Lower lobe of right lung (tissue), 2 donors: ENCODE results near the gene KCNJ1. TPM values are rescaled to one million over a fixed set of nuclear protein-coding genes. Genes with fewer than 3 reads are reported as not detected.

Experiments
- ATAC-seq, 2 donors: fragments of 200-7000 bp; cut with Tn5 transposase; one replicate each; pipeline ENCODE4 v1.9.1; 2020 to 2022; ENCODE audit warnings: mild to moderate bottlenecking in 2 of 2, moderate library complexity in 2 of 2
- DNase-seq: peaks from one replicate; pipeline ENCODE4 v3.0.0-alpha.2; 2020
- H3K27ac ChIP-seq: fragments of 200-600 bp; one replicate; pipeline ENCODE4 v1.8.0; 2022
- H3K27me3 ChIP-seq: fragments of 200-600 bp; one replicate; pipeline ENCODE4 v1.8.0; 2022; ENCODE audit warnings: low read depth
- H3K36me3 ChIP-seq: fragments of 200-600 bp; one replicate; pipeline ENCODE4 v1.8.0; 2022; ENCODE audit warnings: mild to moderate bottlenecking
- H3K4me1 ChIP-seq: fragments of 200-600 bp; one replicate; pipeline ENCODE4 v1.8.0; 2022
- H3K4me3 ChIP-seq: fragments of 200-600 bp; one replicate; pipeline ENCODE4 v1.8.0; 2022; ENCODE audit warnings: mild to moderate bottlenecking
- H3K9me3 ChIP-seq: fragments of 200-600 bp; one replicate; pipeline ENCODE4 v1.8.0; 2022
- intact Hi-C: fragments of 100-400 bp; cut with DNase I; formaldehyde crosslinking; loops from one replicate; pipeline ENCODE4 v1.11.0; 2022
- long read RNA-seq: library from polyadenylated mRNA; unstranded; transcript quantifications from one replicate; pipeline ENCODE4 v2.0.0, GENCODE V29; 2021
- total RNA-seq: library from RNA; stranded (reverse); fragmentation: NEBNext Ultra II Directional; extraction: Animal tissue kit (Norgen Biotek cat#: 25700); gene quantifications from one replicate; pipeline ENCODE4 v1.2.1, GENCODE V29; 2021
- TF ChIP-seq, protein P1 (sequence below): fragments of 200-600 bp; IDR thresholded peaks from one replicate; pipeline ENCODE4 v1.8.0; 2022; ENCODE audit warnings: antibody characterized with exemption, mild to moderate bottlenecking
- donor health status: DM: no; HTN: yes; CAD: no; lungs with severe emphysema.

The KCNJ1 gene
- 0.18 TPM for total RNA-seq
- long read RNA-seq, result 0 reads

DNA sequence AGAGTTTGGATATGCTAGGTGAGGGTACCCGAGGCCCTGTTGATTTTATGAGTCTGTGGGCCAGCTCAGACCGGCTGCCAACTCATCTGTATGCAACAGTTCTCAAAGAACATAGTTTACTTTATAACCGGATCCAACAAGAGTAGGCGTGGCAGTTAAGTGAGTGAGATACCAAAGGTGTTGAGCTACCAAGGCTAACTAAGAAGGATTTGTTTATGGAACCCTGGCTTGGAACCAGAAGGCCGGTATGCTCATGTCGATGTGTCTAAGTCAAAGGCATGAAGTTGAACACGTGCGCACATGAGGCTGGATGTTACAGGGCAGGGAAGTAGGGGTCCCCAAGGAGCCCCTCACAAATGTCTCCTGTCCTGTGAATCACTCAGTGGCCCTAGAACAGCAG is at the start of gene KCNJ1:
Gene KCNJ1 (minus strand): TSS at position 20 of the 400 bp plus-strand sequence. CDS start 27,053 bp downstream, outside the sequence.
- intact Hi-C loops, result no loop called here
- H3K27me3 ChIP-seq, result no peaks in the 10 kb centered on the region
- H3K27ac ChIP-seq, result no peak within 1 kb of the TSS
- no peak within 1 kb of the TSS for H3K4me3 ChIP-seq
- no peaks in the 10 kb centered on the region for H3K4me1 ChIP-seq
- TF ChIP-seq, protein P1, sequence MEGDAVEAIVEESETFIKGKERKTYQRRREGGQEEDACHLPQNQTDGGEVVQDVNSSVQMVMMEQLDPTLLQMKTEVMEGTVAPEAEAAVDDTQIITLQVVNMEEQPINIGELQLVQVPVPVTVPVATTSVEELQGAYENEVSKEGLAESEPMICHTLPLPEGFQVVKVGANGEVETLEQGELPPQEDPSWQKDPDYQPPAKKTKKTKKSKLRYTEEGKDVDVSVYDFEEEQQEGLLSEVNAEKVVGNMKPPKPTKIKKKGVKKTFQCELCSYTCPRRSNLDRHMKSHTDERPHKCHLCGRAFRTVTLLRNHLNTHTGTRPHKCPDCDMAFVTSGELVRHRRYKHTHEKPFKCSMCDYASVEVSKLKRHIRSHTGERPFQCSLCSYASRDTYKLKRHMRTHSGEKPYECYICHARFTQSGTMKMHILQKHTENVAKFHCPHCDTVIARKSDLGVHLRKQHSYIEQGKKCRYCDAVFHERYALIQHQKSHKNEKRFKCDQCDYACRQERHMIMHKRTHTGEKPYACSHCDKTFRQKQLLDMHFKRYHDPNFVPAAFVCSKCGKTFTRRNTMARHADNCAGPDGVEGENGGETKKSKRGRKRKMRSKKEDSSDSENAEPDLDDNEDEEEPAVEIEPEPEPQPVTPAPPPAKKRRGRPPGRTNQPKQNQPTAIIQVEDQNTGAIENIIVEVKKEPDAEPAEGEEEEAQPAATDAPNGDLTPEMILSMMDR, result no peak
- DNase-seq (no peak), ATAC-seq (no peak)
- H3K9me3 ChIP-seq, result no peaks in the 10 kb centered on the region
- no peaks in the 10 kb centered on the region for H3K36me3 ChIP-seq

DNA sequence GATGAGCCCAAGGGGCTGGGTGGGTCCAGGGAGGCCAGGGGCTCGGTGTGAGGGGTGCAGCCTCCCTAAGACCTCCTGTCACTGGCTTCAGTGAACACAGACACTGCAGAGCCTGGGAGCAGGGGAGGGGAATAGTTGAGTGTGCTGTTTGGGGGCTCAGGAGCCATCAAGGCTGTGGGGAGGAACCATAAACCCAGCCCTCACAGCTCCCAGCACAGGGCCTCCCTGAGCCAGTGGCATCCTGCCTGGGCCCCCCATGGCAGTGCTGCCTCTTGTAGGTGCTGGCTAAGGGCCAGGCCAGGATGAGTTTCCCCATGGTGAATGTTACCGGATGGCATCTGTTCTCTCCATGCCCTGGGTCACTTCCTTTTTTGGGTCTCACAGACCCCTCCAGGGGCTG is 49.6 kb upstream of the KCNJ1 start:
- ATAC-seq (no peak), DNase-seq (no peak)
- H3K36me3 ChIP-seq, result no peaks in the 10 kb centered on the region
- H3K4me1 ChIP-seq, result no peaks in the 10 kb centered on the region
- H3K27ac ChIP-seq, result no peak overlapping the region
- intact Hi-C loops, result no loop called here
- H3K27me3 ChIP-seq, result no peaks in the 10 kb centered on the region
- TF ChIP-seq, protein P1, result no peak
- H3K4me3 ChIP-seq, result no peak overlapping the region
- H3K9me3 ChIP-seq, result no peaks in the 10 kb centered on the region

DNA sequence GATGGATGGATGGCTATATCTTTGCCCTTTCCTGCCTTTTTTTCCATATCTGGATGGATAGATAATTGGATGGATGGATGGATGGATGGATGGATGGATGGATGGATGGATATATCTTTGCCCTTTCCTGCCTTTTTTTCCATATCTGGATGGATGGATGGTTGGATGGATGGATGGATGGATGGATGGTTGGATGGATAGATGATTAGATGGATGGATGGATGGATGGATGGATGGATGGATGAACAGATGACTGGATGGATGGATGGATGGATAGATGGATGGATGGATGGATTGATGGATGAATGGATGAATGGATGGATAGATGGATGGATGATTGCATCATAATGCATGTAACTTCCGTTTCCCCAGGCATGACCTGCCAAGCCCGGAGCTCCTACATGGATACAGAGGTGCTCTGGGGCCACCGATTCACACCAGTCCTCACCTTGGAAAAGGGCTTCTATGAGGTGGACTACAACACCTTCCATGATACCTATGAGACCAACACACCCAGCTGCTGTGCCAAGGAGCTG is 49.0 kb upstream of the KCNJ1 start:
- TF ChIP-seq, protein P1, result no peak
- H3K36me3 ChIP-seq, result no peaks in the 10 kb centered on the region
- no peak for DNase-seq

DNA sequence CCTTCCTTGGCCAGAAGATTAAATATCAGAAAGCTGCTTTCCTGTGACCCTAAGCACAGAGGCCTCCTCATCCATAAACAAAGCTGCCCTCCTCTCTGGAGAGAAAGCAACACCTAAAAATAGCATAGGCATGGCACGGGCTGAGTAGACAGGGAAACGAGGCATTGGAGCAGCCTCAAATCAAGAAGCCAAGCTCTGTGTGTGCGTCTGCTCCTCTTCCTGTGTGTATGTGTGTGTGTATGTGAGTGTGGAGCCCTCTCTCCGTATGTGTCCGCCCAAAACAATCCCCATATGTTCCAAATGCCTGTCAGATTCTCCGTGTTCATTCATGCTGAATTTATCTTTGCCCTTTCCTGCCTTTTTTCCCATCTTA is 48.0 kb upstream of the KCNJ1 start:
- Histone ChIP-seq H3K4me1 (no peaks in the 10 kb centered on the region), H3K36me3 (no peaks in the 10 kb centered on the region), H3K27me3 (no peaks in the 10 kb centered on the region), H3K9me3 (no peaks in the 10 kb centered on the region), H3K4me3 (no peak overlapping the region), H3K27ac (no peak overlapping the region)
- DNase-seq (no peak), ATAC-seq (no peak)
- intact Hi-C loops, result no loop called here
- TF ChIP-seq, protein P1, result no peak

More for the DNA sequence above, 49.0 kb upstream of the KCNJ1 start:
- no peaks in the 10 kb centered on the region for H3K27me3 ChIP-seq
- no peak for ATAC-seq
- H3K4me1 ChIP-seq, result no peaks in the 10 kb centered on the region
- H3K9me3 ChIP-seq, result no peaks in the 10 kb centered on the region
- no peak overlapping the region for H3K4me3 ChIP-seq
- H3K27ac ChIP-seq, result no peak overlapping the region
- intact Hi-C loops, result no loop called here

DNA sequence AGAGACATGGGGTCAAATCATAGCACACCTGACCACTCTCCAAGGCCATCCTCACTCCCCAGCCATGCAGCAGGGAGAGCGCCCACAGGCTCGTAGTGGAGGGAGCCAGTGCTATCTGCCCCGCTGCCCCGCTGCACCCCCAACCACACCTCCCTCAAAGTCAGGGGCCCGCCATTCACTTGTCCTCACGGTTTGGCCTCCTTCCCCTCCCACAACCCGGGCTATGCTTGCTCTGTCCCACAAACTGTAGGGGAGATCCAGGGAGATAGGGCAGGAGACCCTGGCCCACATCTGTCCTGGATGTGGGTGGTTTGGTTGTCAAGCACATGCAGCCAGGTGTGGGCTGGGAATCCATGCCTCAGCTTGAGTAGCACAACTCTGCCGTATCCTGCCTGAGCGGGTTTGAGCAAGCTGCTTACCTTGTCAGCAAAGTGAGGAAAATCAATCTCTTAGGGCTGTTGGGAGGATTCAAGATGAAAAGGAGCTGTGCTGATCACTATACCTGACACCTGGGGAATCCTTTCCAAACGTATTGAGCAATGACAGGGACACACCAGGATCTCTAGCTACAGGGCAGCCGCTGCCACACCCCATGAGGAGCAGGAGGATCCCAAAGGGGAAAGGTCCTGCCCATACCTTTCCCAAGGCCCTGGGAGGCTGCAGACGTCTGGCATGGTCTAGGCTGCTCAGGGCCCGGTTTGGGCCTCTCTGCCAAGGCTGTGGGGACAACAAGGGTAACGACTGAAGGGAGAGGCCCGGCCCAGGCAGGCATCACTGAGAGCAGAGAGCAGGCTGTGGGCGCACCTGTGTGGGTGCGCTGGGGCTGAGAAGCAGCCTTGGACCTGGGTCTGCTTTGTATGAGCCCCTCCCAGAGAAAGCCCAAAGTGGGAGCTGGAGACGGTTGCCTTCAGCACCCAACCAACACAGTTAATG is 47.4 kb upstream of the KCNJ1 start:
- intact Hi-C loops, result no loop called here
- no peaks in the 10 kb centered on the region for H3K36me3 ChIP-seq
- peaks cover 2% of the 10 kb centered on the region for H3K4me1 ChIP-seq
- H3K27me3 ChIP-seq, result no peaks in the 10 kb centered on the region
- H3K9me3 ChIP-seq, result no peaks in the 10 kb centered on the region
- H3K27ac ChIP-seq, result no peak overlapping the region
- H3K4me3 ChIP-seq, result no peak overlapping the region
- DNase-seq (no peak), ATAC-seq (no peak)
- TF ChIP-seq, protein P1, result no peak
